Memory B cell (primary cell): ENCODE data around the gene PANX2.
"Not testable (repeated sequence)": the region's sequence is repeated elsewhere in the genome, so short reads cannot be mapped to it uniquely, and the experiment has no call there.

ENCODE experiments used
- ATAC-seq: fragments of 150-1000 bp; cut with Tn5 transposase; 2 replicates; pipeline ENCODE4 v1.10.0; 2021; ENCODE audit warnings: low read depth, mild to moderate bottlenecking, moderate library complexity
- DNase-seq, 2 donors: peaks; one replicate each; pipeline ENCODE4 v3.0.0; 2022; ENCODE audit warnings: low spot score in 2 of 2
- H3K27ac Mint-ChIP-seq: one replicate; pipeline ENCODE4 v1.8.0; 2022; ENCODE audit warnings: mild to moderate bottlenecking, moderate library complexity, mixed read lengths
- H3K27me3 Mint-ChIP-seq: one replicate; pipeline ENCODE4 v1.8.0; 2022; ENCODE audit warnings: mixed read lengths
- H3K36me3 Mint-ChIP-seq: one replicate; pipeline ENCODE4 v1.8.0; 2022; ENCODE audit warnings: mild to moderate bottlenecking, mixed read lengths
- H3K4me1 Mint-ChIP-seq: one replicate; pipeline ENCODE4 v1.8.0; 2022; ENCODE audit warnings: mixed read lengths
- H3K4me3 Mint-ChIP-seq: one replicate; pipeline ENCODE4 v1.8.0; 2022; ENCODE audit warnings: mild to moderate bottlenecking, moderate library complexity, mixed read lengths
- H3K9me3 Mint-ChIP-seq: one replicate; pipeline ENCODE4 v1.8.0; 2022; ENCODE audit warnings: mixed read lengths

The PANX2 gene

DNA sequence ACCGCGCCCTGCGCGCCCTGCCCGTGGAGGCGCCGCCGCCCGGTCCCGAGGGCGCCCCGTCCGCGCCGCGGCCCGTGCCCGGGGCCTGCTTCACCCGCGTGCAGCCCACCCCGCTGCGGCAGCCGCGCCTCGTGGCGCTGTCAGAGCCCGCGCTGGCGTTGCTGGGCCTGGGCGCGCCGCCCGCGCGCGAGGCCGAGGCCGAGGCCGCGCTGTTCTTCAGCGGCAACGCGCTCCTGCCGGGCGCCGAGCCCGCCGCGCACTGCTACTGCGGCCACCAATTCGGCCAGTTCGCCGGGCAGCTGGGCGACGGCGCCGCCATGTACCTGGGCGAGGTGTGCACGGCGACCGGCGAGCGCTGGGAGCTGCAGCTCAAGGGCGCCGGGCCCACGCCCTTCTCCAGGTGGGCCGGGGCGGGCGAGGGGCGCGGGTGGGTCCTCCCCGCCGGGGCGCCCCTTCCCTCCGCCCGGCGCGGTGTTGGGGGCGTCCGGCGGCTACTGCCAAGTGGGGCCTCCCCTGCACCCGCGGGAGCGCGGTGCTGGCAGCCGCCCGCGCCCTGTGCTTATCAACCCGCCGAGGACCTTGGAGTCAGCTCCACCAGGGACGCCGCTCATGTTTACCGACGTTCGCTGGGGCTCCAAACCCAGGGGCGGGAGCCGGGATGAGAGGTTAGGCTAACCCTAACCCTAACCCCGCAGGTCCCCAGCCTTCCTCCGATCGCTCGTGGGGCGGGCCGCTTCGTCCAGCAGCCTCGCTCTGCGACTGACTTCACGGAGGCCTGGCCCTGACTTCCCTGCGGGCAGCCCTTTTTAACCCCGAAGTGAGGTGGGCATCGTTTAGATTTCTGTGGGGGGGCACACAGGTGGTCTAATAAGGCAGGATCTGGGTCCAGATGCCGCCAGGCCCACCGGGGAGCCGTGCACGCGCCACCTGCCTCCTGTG, 30.9 kb downstream of the PANX2 start:
- Mint-ChIP-seq H3K4me1 (peaks cover 11% of the 10 kb centered on the region), H3K27me3 (no peaks in the 10 kb centered on the region), H3K36me3 (peaks cover 12% of the 10 kb centered on the region), H3K4me3 (peak overlapping the region; percentile 79), H3K9me3 (no peaks in the 10 kb centered on the region), H3K27ac (no peak overlapping the region)
- peak; percentile 28 for ATAC-seq
- no peak for DNase-seq

GRCh38 chr22:50202130-50202666, 31.7 kb downstream of the PANX2 start:
- Mint-ChIP-seq H3K36me3 (peaks cover 12% of the 10 kb centered on the region), H3K27ac (no peak overlapping the region), H3K4me3 (peak overlapping the region; percentile 79), H3K27me3 (no peaks in the 10 kb centered on the region), H3K4me1 (peaks cover 11% of the 10 kb centered on the region), H3K9me3 (no peaks in the 10 kb centered on the region)
- no peak for DNase-seq
- no peak for ATAC-seq

- peaks cover 12% of the 10 kb centered on the region for H3K36me3 Mint-ChIP-seq
- H3K9me3 Mint-ChIP-seq = no peaks in the 10 kb centered on the region
- DNase-seq (no peak), ATAC-seq (no peak)
- H3K4me3 Mint-ChIP-seq = no peak overlapping the region
- no peaks in the 10 kb centered on the region for H3K27me3 Mint-ChIP-seq
- H3K4me1 Mint-ChIP-seq = peaks cover 19% of the 10 kb centered on the region
- no peak overlapping the region for H3K27ac Mint-ChIP-seq
Observed at GRCh38 chr22:50203288-50203687, 32.8 kb downstream of the PANX2 start.

- no peak overlapping the region for H3K4me3 Mint-ChIP-seq
- no peaks in the 10 kb centered on the region for H3K27me3 Mint-ChIP-seq
- DNase-seq = no peak
- peaks cover 19% of the 10 kb centered on the region for H3K4me1 Mint-ChIP-seq
- peaks cover 12% of the 10 kb centered on the region for H3K36me3 Mint-ChIP-seq
- H3K27ac Mint-ChIP-seq = peak overlapping the region; percentile 56
- no peak for ATAC-seq
- H3K9me3 Mint-ChIP-seq = no peaks in the 10 kb centered on the region
Observed at GRCh38 chr22:50204571-50204970, 34.0 kb downstream of the PANX2 start.

DNA sequence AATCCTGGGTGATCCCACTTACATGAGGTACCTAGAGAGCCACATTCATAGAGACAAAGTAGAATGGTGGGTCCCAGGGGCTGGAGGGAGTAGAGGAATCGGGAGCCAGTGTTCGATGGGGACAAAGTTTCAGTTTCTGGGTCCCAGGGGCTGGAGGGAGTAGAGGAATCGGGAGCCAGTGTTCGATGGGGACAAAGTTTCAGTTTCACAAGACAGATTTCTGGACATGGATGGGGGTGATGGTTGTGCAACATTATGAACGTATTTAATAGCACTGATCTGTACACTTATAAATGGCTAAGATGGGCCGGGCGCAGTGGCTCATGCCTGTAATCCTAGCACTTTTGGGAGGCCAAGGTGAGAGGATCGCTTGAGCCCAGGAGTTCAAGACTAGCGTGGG, 34.5 kb downstream of the PANX2 start:
- H3K4me3 Mint-ChIP-seq, H3K27me3 Mint-ChIP-seq, ATAC-seq, H3K9me3 Mint-ChIP-seq, DNase-seq: not testable (repeated sequence)
- Mint-ChIP-seq H3K27ac (peak overlapping the region; percentile 56), H3K4me1 (peaks cover 23% of the 10 kb centered on the region), H3K36me3 (peaks cover 15% of the 10 kb centered on the region)

- Mint-ChIP-seq H3K27ac (no peak overlapping the region), H3K4me3 (no peak overlapping the region), H3K27me3 (no peaks in the 10 kb centered on the region), H3K9me3 (no peaks in the 10 kb centered on the region), H3K4me1 (peaks cover 23% of the 10 kb centered on the region), H3K36me3 (peaks cover 15% of the 10 kb centered on the region)
- DNase-seq (no peak), ATAC-seq (no peak)
Observed at GRCh38 chr22:50205781-50206569, 35.4 kb downstream of the PANX2 start.

- Mint-ChIP-seq H3K4me1 (peaks cover 23% of the 10 kb centered on the region), H3K9me3 (no peaks in the 10 kb centered on the region), H3K36me3 (peaks cover 15% of the 10 kb centered on the region), H3K27me3 (no peaks in the 10 kb centered on the region), H3K4me3 (no peak overlapping the region), H3K27ac (no peak overlapping the region)
- no peak for ATAC-seq
- no peak for DNase-seq
Observed at GRCh38 chr22:50206599-50206998, 36.1 kb downstream of the PANX2 start.

DNA sequence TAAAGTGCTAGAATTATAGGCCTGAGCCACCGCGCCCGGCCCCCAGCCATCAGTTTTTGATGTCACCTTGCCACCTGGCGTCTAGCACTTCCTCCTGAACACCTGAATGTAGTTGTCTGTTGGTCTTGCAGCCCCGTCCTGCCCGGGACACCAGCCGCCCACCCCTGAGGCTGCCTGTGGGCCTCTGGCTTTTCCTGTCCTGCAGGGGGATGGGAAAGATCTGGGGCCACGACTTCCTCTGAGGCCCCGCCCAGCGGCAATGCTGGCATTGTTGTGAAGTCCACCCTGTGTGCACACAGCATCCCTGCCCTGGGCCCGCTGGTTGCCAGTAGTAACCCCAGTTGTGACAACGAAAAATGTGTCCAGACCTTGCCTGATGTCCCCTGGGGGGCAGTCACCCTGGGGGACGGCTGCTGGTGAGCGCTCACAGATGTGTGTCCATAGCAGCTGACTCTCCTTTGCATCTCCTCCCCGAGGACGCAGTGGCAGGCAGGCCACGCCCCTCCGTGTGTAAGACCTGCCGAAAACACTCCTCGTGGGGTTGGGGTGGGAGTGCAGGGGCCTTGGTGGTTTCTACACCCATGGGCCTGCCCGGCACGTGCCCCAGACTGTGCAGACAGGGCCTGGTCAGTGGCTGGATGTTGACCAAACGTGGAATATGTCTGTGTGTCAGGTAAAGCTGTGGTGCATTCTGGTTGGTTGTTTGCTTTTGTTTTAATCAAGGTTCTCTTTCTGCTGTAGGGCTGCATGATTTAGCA, 37.0 kb downstream of the PANX2 start:
- Mint-ChIP-seq H3K9me3 (no peaks in the 10 kb centered on the region), H3K36me3 (peaks cover 16% of the 10 kb centered on the region), H3K4me1 (peaks cover 21% of the 10 kb centered on the region), H3K27ac (peak overlapping the region; percentile 35), H3K27me3 (no peaks in the 10 kb centered on the region), H3K4me3 (no peak overlapping the region)
- no peak for DNase-seq
- ATAC-seq = peak; percentile 63

GRCh38 chr22:50208430-50208938, 38.0 kb downstream of the PANX2 start:
- ATAC-seq = no peak
- peaks cover 27% of the 10 kb centered on the region for H3K4me1 Mint-ChIP-seq
- H3K4me3 Mint-ChIP-seq = no peak overlapping the region
- DNase-seq = no peak
- peaks cover 18% of the 10 kb centered on the region for H3K36me3 Mint-ChIP-seq
- H3K9me3 Mint-ChIP-seq = no peaks in the 10 kb centered on the region
- H3K27me3 Mint-ChIP-seq = no peaks in the 10 kb centered on the region
- no peak overlapping the region for H3K27ac Mint-ChIP-seq

DNA sequence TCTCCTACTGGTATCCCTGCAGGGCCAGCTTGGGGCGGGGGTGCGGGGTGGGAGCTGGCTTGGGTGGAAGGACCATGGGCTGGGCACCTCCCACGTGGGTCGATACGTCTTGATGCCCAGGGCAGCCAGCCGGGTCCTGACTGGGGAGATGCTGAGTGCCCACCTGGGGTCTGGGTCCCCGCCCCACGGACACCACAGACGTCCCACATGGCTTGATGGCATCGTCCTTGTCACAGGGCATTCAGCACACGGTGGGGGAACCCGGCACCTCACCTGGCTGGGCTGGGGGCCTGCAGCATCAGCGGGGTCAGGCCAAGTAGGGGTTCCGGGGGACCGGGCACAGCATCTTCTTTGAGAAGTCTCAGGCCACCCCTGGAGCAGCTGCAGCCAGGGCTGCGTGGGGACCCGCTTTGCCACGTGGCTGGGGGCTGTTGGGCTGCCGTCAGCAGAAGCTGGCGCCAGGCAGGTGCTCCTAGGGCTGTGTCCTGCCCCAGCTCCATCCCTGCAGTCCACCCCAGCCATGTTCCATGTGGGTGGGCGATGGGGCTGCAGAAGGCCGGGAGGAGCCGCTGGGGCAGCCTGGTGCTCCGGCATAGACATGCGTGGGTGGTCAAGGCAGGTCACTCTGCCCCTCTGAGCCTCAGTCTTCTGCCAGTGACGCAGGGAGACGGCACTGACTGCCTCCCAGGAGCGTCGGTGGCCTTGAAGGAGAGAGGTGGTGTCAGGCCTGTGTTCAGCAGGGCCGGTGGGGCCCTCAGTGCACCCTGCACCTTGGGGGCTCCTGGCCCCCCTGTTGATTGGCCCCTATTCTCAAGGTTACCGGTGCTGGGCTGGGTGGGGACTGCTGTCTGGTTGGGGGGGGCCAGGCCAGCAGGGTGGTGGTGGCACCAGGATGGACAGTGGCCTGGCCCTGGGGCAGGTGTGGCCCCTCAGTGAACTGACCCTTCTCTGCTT, 38.7 kb downstream of the PANX2 start:
- Mint-ChIP-seq H3K27ac (peak overlapping the region; percentile 29), H3K9me3 (no peaks in the 10 kb centered on the region), H3K27me3 (no peaks in the 10 kb centered on the region), H3K4me1 (peaks cover 26% of the 10 kb centered on the region), H3K4me3 (no peak overlapping the region), H3K36me3 (peaks cover 18% of the 10 kb centered on the region)
- ATAC-seq (peak; percentile 16), DNase-seq (no peak)

GRCh38 chr22:50209893-50210292, 39.4 kb downstream of the PANX2 start:
- H3K27me3 Mint-ChIP-seq = no peaks in the 10 kb centered on the region
- no peaks in the 10 kb centered on the region for H3K9me3 Mint-ChIP-seq
- H3K4me1 Mint-ChIP-seq = peaks cover 25% of the 10 kb centered on the region
- ATAC-seq = peak; percentile 74
- peaks cover 17% of the 10 kb centered on the region for H3K36me3 Mint-ChIP-seq
- DNase-seq = peak; percentile 74 to 79
- H3K4me3 Mint-ChIP-seq = no peak overlapping the region
- H3K27ac Mint-ChIP-seq = peak overlapping the region; percentile 29

DNA sequence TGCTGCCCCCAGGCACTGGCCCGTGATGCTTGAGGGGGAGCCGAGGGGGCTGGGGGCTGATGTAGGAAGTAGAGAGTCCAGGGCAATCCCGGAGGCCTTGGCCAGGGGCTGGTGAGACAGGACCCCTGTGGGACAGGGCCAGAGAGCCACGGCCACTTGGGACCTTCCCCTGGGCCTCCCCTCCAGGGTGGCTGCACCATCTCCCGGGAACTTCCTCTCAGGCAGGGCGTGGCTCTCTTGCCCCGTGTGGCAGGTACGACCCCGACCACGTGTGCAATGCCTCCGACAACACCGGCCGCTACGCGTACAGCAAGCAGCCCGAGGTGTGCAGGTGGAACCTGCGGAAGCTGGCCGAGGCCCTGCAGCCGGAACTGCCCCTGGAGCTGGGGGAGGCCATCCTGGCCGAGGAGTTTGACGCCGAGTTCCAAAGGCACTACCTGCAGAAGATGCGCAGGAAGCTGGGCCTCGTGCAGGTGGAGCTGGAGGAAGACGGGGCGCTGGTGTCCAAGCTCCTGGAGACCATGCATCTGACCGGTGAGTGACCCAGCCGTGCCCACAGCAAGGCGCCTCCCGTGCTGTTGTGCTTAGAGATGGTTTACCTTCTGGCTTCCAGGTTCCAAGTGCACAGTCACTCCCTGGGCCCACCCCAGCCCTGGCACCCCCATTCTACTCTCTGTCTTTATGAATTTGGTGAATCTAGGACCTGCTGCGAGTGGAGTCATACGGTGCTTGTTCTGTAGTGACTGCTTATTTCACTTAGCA, 40.0 kb downstream of the PANX2 start:
- H3K36me3 Mint-ChIP-seq = peaks cover 18% of the 10 kb centered on the region
- H3K4me1 Mint-ChIP-seq = peaks cover 25% of the 10 kb centered on the region
- no peak overlapping the region for H3K27ac Mint-ChIP-seq
- ATAC-seq (no peak), DNase-seq (no peak)
- no peak overlapping the region for H3K4me3 Mint-ChIP-seq
- H3K27me3 Mint-ChIP-seq = no peaks in the 10 kb centered on the region
- no peaks in the 10 kb centered on the region for H3K9me3 Mint-ChIP-seq
